KMS-11 (cell line): Measurements from ENCODE around the gene SMG7.

Experiments used
- H2AFZ ChIP-seq: fragments of 200-600 bp; sonication (generic); 2 replicates; pipeline ENCODE4 v1.6.1; 2016; ENCODE audit warnings: antibody characterized with exemption, mixed run types, low read depth
- H3K27ac ChIP-seq: fragments of 200-600 bp; sonication (generic); 2 replicates; pipeline ENCODE4 v1.6.1; 2016; ENCODE audit warnings: mild to moderate bottlenecking, mixed run types
- H3K27me3 ChIP-seq: fragments of 200-600 bp; sonication (generic); 2 replicates; pipeline ENCODE4 v1.6.1; 2017; ENCODE audit warnings: mild to moderate bottlenecking, low read depth, mixed run types, moderate library complexity; ENCODE audit not compliant: insufficient read depth
- H3K36me3 ChIP-seq: fragments of 200-600 bp; sonication (generic); 2 replicates; pipeline ENCODE4 v1.6.1; 2017; ENCODE audit warnings: mild to moderate bottlenecking, mixed run types; ENCODE audit not compliant: insufficient read depth
- H3K4me1 ChIP-seq: fragments of 200-600 bp; sonication (generic); 2 replicates; pipeline ENCODE4 v1.6.1; 2016; ENCODE audit warnings: mild to moderate bottlenecking, low read depth, mixed run types; ENCODE audit not compliant: poor library complexity, severe bottlenecking
- H3K4me2 ChIP-seq: fragments of 200-600 bp; sonication (generic); 2 replicates; pipeline ENCODE4 v1.7.0; 2016; ENCODE audit warnings: mild to moderate bottlenecking, mixed run types
- H3K4me3 ChIP-seq: fragments of 200-600 bp; sonication (generic); IDR thresholded peaks from 2 replicates; pipeline ENCODE4 v1.6.1; 2017; ENCODE audit warnings: low read depth, low read length, mixed read lengths; ENCODE audit not compliant: insufficient read depth
- H3K79me2 ChIP-seq: fragments of 200-600 bp; sonication (generic); 2 replicates; pipeline ENCODE4 v1.6.1; 2016; ENCODE audit warnings: low read depth, mixed run types; ENCODE audit not compliant: insufficient read depth
- H3K9ac ChIP-seq: fragments of 200-600 bp; sonication (generic); 2 replicates; pipeline ENCODE4 v1.6.1; 2016; ENCODE audit warnings: mild to moderate bottlenecking, mixed run types
- H4K20me1 ChIP-seq: fragments of 200-600 bp; sonication (generic); 2 replicates; pipeline ENCODE4 v1.6.1; 2016; ENCODE audit warnings: mild to moderate bottlenecking, mixed run types; ENCODE audit not compliant: insufficient read depth
- CTCF ChIP-seq: fragments of 200-600 bp; sonication (generic); conservative IDR thresholded peaks from 2 replicates; pipeline ENCODE4 v1.6.1; 2017; ENCODE audit warnings: low read depth, mild to moderate bottlenecking, antibody characterized with exemption, low read length, moderate library complexity, mixed read lengths

The SMG7 gene

GRCh38 chr1:183528577-183528976 lies 56.3 kb downstream of the SMG7 start:
- TF ChIP-seq CTCF: no peak
- no peaks in the 10 kb centered on the region for H3K4me1 ChIP-seq
- H3K27me3 ChIP-seq: no peaks in the 10 kb centered on the region
- H3K36me3 ChIP-seq: peaks cover 5% of the 10 kb centered on the region; the same call in 1 of the 2 replicates
- H3K4me3 ChIP-seq: no peak overlapping the region
- no peaks in the 10 kb centered on the region for H3K79me2 ChIP-seq
- no peak overlapping the region for H3K9ac ChIP-seq
- no peak overlapping the region for H3K4me2 ChIP-seq
- no peaks in the 10 kb centered on the region for H4K20me1 ChIP-seq
- H3K27ac ChIP-seq: no peak overlapping the region
- no peak overlapping the region for H2AFZ ChIP-seq

- H3K27ac ChIP-seq: no peak overlapping the region
- peaks cover 10% of the 10 kb centered on the region; the same call in 1 of the 2 replicates for H3K36me3 ChIP-seq
- no peaks in the 10 kb centered on the region for H3K27me3 ChIP-seq
- no peak overlapping the region for H2AFZ ChIP-seq
- no peaks in the 10 kb centered on the region for H3K79me2 ChIP-seq
- no peak overlapping the region for H3K9ac ChIP-seq
- no peak overlapping the region for H3K4me3 ChIP-seq
- H4K20me1 ChIP-seq: no peaks in the 10 kb centered on the region
- no peaks in the 10 kb centered on the region for H3K4me1 ChIP-seq
- no peak overlapping the region for H3K4me2 ChIP-seq
- no peak for TF ChIP-seq CTCF
Measured at GRCh38 chr1:183533617-183534174, 61.4 kb downstream of the SMG7 start.

GRCh38 chr1:183537405-183537804 lies 65.1 kb downstream of the SMG7 start:
- H3K79me2 ChIP-seq: no peaks in the 10 kb centered on the region
- no peak overlapping the region for H3K27ac ChIP-seq
- H3K4me2 ChIP-seq: no peak overlapping the region
- TF ChIP-seq CTCF: no peak
- H3K27me3 ChIP-seq: no peaks in the 10 kb centered on the region
- H3K4me1 ChIP-seq: no peaks in the 10 kb centered on the region
- no peaks in the 10 kb centered on the region for H4K20me1 ChIP-seq
- no peak overlapping the region for H3K9ac ChIP-seq
- H3K36me3 ChIP-seq: peaks cover 28% of the 10 kb centered on the region; the same call in 1 of the 2 replicates
- no peak overlapping the region for H3K4me3 ChIP-seq
- no peak overlapping the region for H2AFZ ChIP-seq

- Histone ChIP-seq H3K4me1 (no peaks in the 10 kb centered on the region), H3K36me3 (peaks cover 36% of the 10 kb centered on the region; the same call in 1 of the 2 replicates)
Measured at GRCh38 chr1:183543619-183544204, 71.4 kb downstream of the SMG7 start.

More at GRCh38 chr1:183543619-183544204, 71.4 kb downstream of the SMG7 start:
- Histone ChIP-seq H3K4me2 (no peak overlapping the region), H3K4me3 (no peak overlapping the region), H4K20me1 (no peaks in the 10 kb centered on the region), H3K79me2 (no peaks in the 10 kb centered on the region), H3K27me3 (no peaks in the 10 kb centered on the region), H3K27ac (no peak overlapping the region), H2AFZ (no peak overlapping the region), H3K9ac (no peak overlapping the region)
- peak; percentile 84 for TF ChIP-seq CTCF
